HG03280 (cell line): ENCODE data around the gene SCARB2.
A peak's percentile ranks its signal among the peaks of the same experiment; 100 is the strongest.

Experiments used
- ATAC-seq: cut with Tn5 transposase; IDR thresholded peaks from one replicate; pipeline ENCODE4 v1.9.1; 2021; ENCODE audit warnings: mild to moderate bottlenecking, moderate library complexity; ENCODE audit not compliant: unreplicated experiment

The SCARB2 gene

GRCh38 chr4:76200771-76201231 lies 12.8 kb downstream of the SCARB2 start:
- no peak for ATAC-seq

- peak; percentile 91 for ATAC-seq
Observed at GRCh38 chr4:76199664-76200211, 13.9 kb downstream of the SCARB2 start.

GRCh38 chr4:76198411-76199237 lies 15.0 kb downstream of the SCARB2 start:
- peak; percentile 45 for ATAC-seq

GRCh38 chr4:76197971-76198410 lies 15.6 kb downstream of the SCARB2 start:
- ATAC-seq: no peak

- ATAC-seq: no peak
Observed at GRCh38 chr4:76197031-76197743, 16.4 kb downstream of the SCARB2 start.

GRCh38 chr4:76196376-76196775 lies 17.2 kb downstream of the SCARB2 start:
- no peak for ATAC-seq

GRCh38 chr4:76195326-76195725 lies 18.3 kb downstream of the SCARB2 start:
- ATAC-seq: no peak

GRCh38 chr4:76194325-76194724 lies 19.3 kb downstream of the SCARB2 start:
- no peak for ATAC-seq

GRCh38 chr4:76192236-76192635 lies 21.4 kb downstream of the SCARB2 start:
- no peak for ATAC-seq

GRCh38 chr4:76188557-76188956 lies 25.1 kb downstream of the SCARB2 start:
- ATAC-seq: no peak

GRCh38 chr4:76188149-76188548 lies 25.5 kb downstream of the SCARB2 start:
- ATAC-seq: no peak

GRCh38 chr4:76187152-76187551 lies 26.5 kb downstream of the SCARB2 start:
- no peak for ATAC-seq

GRCh38 chr4:76182463-76182862 lies 31.2 kb downstream of the SCARB2 start:
- no peak for ATAC-seq

GRCh38 chr4:76179398-76180318 lies 34.0 kb downstream of the SCARB2 start:
- peak; percentile 89 for ATAC-seq

GRCh38 chr4:76178296-76178695 lies 35.3 kb downstream of the SCARB2 start:
- no peak for ATAC-seq

- no peak for ATAC-seq
Observed at GRCh38 chr4:76177709-76178108, 35.9 kb downstream of the SCARB2 start.

GRCh38 chr4:76175336-76175735 lies 38.3 kb downstream of the SCARB2 start:
- ATAC-seq: no peak

- no peak for ATAC-seq
Observed at GRCh38 chr4:76174216-76174615, 39.4 kb downstream of the SCARB2 start.

- no peak for ATAC-seq
Observed at GRCh38 chr4:76168688-76169087, 44.9 kb downstream of the SCARB2 start.

- no peak for ATAC-seq
Observed at GRCh38 chr4:76166480-76166879, 47.1 kb downstream of the SCARB2 start.

- ATAC-seq: no peak
Observed at GRCh38 chr4:76160355-76160754, 53.3 kb downstream of the SCARB2 start.
